BJ (cell line): Measurements from ENCODE around the gene SMYD3. TPM values are rescaled to one million over a fixed set of nuclear protein-coding genes. Genes with fewer than 3 reads are reported as not detected.

Experiments
- CTCF ChIA-PET: fragments of 350-600 bp; formaldehyde crosslinking; extraction: SDS; loops from one replicate; lab custom pipeline; 2021; ENCODE audit warnings: antibody characterized with exemption, inconsistent platforms; lab: Yijun Ruan, JAX
- POLR2A ChIA-PET: fragments of 300-600 bp; sonication (Branson Sonifier 250); formaldehyde crosslinking; extraction: SDS; loops from one replicate; lab custom pipeline; 2021; ENCODE audit warnings: antibody characterized with exemption; lab: Charles Lee
- DNase-seq: peaks from one replicate; pipeline ENCODE4 v3.0.0-alpha.2; 2011; ENCODE audit warnings: low read depth
- H3K27me3 ChIP-seq: 2 replicates; pipeline ENCODE4 v1.6.0; 2011; ENCODE audit warnings: low read length; ENCODE audit not compliant: control insufficient read depth, insufficient read depth
- H3K36me3 ChIP-seq: 2 replicates; pipeline ENCODE4 v1.5.1; 2011; ENCODE audit warnings: low read length; ENCODE audit not compliant: control insufficient read depth, insufficient read depth
- H3K4me3 ChIP-seq: 2 replicates; pipeline ENCODE4 v1.5.1; 2011; ENCODE audit warnings: low read depth, mild to moderate bottlenecking, control low read depth, low read length
- polyA plus RNA-seq: library from polyadenylated mRNA; depleted of rRNA; stranded (reverse); fragments of >200 nt; gene quantifications from 2 replicates; pipeline ENCODE4 v1.2.3, GENCODE V29; 2011
- TF ChIP-seq, protein P1 (sequence below): IDR thresholded peaks from 2 replicates; pipeline ENCODE4 v1.5.1; 2011; ENCODE audit warnings: low read depth, mild to moderate bottlenecking, control low read depth, inconsistent platforms, low read length, moderate library complexity; ENCODE audit not compliant: insufficient read depth

SMYD3 gene
- polyA plus RNA-seq, 1 experiment: 26.1 TPM

DNA sequence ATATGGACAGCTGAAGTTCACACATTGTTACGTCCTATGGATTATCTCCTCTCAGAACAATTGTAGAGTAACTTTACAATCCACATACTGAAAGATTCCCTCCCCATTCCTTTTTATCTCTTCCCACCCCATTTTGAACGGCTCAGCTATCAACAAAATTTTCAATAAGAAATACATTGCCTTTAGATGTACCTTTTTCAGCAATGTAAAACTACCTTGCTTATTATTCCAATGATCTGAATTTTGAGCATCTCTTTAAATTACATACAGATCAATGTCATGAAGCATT lies 503.7 kb downstream of the SMYD3 start:
- TF ChIP-seq, protein P1, sequence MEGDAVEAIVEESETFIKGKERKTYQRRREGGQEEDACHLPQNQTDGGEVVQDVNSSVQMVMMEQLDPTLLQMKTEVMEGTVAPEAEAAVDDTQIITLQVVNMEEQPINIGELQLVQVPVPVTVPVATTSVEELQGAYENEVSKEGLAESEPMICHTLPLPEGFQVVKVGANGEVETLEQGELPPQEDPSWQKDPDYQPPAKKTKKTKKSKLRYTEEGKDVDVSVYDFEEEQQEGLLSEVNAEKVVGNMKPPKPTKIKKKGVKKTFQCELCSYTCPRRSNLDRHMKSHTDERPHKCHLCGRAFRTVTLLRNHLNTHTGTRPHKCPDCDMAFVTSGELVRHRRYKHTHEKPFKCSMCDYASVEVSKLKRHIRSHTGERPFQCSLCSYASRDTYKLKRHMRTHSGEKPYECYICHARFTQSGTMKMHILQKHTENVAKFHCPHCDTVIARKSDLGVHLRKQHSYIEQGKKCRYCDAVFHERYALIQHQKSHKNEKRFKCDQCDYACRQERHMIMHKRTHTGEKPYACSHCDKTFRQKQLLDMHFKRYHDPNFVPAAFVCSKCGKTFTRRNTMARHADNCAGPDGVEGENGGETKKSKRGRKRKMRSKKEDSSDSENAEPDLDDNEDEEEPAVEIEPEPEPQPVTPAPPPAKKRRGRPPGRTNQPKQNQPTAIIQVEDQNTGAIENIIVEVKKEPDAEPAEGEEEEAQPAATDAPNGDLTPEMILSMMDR: no peak
- Histone ChIP-seq H3K4me3 (no peak overlapping the region), H3K27me3 (no peaks in the 10 kb centered on the region), H3K36me3 (no peaks in the 10 kb centered on the region)
- ChIA-PET CTCF (interaction anchor here (0.8 to 2.7 kb wide), 9 partner anchors 30 to 854 kb away, joined by 3 to 19 read pairs (median 3); partner anchors contain the start of gene KIF26B), POLR2A (no interaction called here)
- DNase-seq: no peak

DNA sequence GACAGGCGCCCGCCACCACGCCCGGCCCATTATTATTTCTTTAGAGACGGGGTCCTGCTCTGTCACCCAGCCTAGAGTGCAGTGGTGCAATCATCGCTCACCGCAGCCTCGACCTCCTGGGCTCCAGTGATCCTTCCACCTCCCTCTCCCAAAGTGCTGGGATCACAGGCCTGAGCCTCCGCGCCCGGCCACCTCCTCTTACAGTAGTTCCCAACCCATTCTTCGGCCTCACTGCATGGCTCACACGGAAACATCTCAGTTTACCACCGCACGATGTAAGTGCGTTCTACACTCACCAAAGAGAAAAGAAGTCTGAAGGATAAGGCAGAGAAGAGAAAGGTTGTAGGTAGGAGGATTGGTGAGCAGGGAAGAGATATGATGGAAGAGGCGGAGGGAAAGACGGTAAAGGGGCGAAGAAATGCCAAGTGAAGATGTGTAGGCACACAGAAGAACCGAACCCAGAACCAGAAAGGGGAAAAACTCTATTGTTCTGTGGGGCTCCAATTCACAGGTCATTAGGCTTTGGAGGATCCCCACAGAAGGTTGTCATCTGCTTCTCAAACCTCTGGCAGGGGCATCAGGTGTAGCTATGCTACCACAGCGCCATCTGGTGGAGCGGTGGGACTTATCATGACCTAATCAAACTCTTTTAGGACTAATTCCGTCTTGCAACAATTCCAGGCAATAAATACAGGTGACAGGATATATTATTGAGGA lies 504.2 kb downstream of the SMYD3 start:
- no peak overlapping the region for H3K4me3 ChIP-seq
- ChIA-PET CTCF (interaction anchor here (0.8 to 2.7 kb wide), 9 partner anchors 30 to 854 kb away, joined by 3 to 19 read pairs (median 3); partner anchors contain the start of gene KIF26B), POLR2A (no interaction called here)
- H3K27me3 ChIP-seq: no peaks in the 10 kb centered on the region
- DNase-seq: peak; percentile 34
- H3K36me3 ChIP-seq: no peaks in the 10 kb centered on the region
- TF ChIP-seq, protein P1: peak; percentile 87

DNA sequence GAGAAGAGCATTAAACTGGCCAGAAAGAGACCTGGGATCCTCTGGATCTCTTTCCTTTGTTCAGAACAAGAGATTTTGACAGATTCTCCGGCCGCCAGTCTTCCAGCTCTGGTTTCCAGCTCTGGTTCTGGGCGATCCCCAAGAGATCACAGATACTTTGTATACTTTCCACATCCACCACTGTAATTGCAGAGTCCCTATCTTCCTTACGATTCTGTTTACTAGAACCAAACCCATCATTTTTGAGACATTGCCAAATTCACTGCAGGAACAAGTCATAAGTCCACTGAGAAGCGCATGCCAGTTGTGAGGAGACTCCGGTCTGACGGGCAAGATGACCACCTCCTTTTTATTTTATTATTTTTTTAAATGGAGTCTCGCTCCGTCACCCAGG lies 505.2 kb downstream of the SMYD3 start:
- CTCF ChIA-PET: interaction anchor here (0.6 to 1.7 kb wide), 3 partner anchors 16 to 199 kb away, joined by 3 to 4 read pairs (median 3); no protein-coding TSS in a partner anchor
- no peak for DNase-seq
- TF ChIP-seq, protein P1: no peak
- H3K4me3 ChIP-seq: no peak overlapping the region
- H3K27me3 ChIP-seq: no peaks in the 10 kb centered on the region
- POLR2A ChIA-PET: no interaction called here
- H3K36me3 ChIP-seq: no peaks in the 10 kb centered on the region

DNA sequence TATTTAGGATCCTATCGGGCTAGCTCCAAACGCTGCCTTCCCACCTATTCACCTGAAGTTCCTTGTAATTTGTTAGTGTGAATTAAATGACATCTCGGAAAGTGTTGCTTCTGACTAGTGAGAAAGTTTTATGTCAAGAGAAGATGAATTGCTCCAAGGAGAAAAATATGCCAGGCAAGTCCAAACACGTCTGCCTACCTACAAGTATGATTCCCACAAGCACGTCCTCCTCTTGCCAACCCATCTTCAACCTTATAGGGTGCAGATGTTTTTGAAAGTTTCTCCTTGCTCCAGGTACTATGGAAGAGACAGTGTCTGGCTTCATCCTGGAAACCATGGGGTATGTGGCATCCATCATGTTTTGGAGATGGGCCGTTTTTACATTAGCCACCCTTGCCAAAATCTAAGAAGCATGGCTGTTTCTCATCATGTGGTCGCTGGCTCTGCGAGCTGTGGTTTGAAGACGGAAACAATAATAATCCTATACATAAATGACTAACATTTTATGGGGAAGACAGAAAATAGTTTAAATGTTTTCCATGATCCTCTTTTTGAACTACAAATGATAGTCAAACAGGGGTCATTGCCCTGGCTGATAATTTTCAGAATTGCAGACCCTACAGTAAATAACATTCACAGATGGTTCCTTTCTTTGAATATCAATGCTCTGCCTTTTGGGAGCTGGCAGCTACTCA lies 505.8 kb downstream of the SMYD3 start:
- CTCF ChIA-PET: interaction anchor here (0.6 to 1.8 kb wide), 4 partner anchors 15 to 848 kb away, joined by 3 to 4 read pairs (median 4); no protein-coding TSS in a partner anchor

DNA sequence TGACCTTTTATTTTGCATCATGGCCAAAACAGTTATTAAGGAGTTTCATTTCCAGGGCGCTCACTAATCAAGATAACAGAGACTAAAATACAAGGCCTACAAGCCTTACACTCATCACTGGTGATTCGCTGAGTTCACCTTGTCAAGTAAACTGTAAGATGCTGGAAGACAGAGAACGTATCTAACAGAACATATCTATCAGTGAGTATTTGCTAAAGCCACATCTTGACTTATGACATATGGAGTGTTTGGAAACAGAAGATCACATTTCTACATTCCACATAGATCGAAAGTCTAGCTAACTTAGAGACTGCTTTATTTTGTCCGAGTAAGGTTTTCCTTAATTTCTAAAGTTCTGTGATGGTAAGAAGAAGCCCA lies 506.5 kb downstream of the SMYD3 start:
- ChIA-PET POLR2A (no interaction called here), CTCF (interaction anchor here (1.7 to 1.8 kb wide), 2 partner anchors 125 to 847 kb away, joined by 4 read pairs; no protein-coding TSS in a partner anchor)
- Histone ChIP-seq H3K4me3 (no peak overlapping the region), H3K36me3 (no peaks in the 10 kb centered on the region), H3K27me3 (no peaks in the 10 kb centered on the region)
- no peak for DNase-seq
- TF ChIP-seq, protein P1: no peak

More for the DNA sequence above, 505.8 kb downstream of the SMYD3 start:
- TF ChIP-seq, protein P1: no peak
- H3K27me3 ChIP-seq: no peaks in the 10 kb centered on the region
- POLR2A ChIA-PET: no interaction called here
- no peak overlapping the region for H3K4me3 ChIP-seq
- H3K36me3 ChIP-seq: no peaks in the 10 kb centered on the region
- DNase-seq: no peak
